ENCODE measurements around the gene CHST10. TPM values are rescaled to one million over a fixed set of nuclear protein-coding genes. Genes with fewer than 3 reads are reported as not detected.

CHST10 gene
- polyA plus RNA-seq, 1 donor from 2014 or later: 76.1 TPM

DNA sequence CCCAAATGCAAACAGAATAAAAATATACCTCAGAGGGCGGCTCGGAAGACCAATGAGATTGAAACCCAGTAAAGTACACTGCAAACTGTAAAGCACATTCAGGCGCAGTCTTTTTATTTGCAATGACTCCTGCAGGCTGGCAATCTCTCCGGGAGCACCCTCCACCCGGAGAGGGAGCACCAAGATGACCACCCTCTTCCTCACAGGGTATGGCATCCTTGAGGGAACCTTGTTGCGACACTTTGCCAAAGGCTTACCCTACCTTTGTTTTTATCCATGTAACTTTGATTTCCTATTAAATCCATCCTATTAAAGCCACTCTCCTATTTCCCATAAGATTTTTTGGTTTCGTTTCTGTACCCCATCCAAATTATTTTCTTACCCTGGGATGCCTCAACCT lies 16.2 kb downstream of the CHST10 start:
- no peak overlapping the region for H3K4me3 ChIP-seq (ENCODE audit: low read length)
- TF ChIP-seq MXI1 (conservative IDR thresholded peaks at IDR 0.05; ENCODE audit: poor library complexity, severe bottlenecking) (no peak), EZH2 (IDR thresholded peaks at IDR 0.05; ENCODE audit: borderline replicate concordance, insufficient read depth, low read length, poor library complexity, severe bottlenecking) (no peak), EP300 (conservative IDR thresholded peaks at IDR 0.05; ENCODE audit: poor library complexity, severe bottlenecking) (no peak), TAF1 (IDR thresholded peaks at IDR 0.05; ENCODE audit: low read depth) (no peak), RAD21 (conservative IDR thresholded peaks at IDR 0.05) (no peak), POLR2AphosphoS5 (IDR thresholded peaks at IDR 0.05) (no peak), SMC3 (conservative IDR thresholded peaks at IDR 0.05; ENCODE audit: poor library complexity) (no peak)
- TF ChIP-seq, protein P1, sequence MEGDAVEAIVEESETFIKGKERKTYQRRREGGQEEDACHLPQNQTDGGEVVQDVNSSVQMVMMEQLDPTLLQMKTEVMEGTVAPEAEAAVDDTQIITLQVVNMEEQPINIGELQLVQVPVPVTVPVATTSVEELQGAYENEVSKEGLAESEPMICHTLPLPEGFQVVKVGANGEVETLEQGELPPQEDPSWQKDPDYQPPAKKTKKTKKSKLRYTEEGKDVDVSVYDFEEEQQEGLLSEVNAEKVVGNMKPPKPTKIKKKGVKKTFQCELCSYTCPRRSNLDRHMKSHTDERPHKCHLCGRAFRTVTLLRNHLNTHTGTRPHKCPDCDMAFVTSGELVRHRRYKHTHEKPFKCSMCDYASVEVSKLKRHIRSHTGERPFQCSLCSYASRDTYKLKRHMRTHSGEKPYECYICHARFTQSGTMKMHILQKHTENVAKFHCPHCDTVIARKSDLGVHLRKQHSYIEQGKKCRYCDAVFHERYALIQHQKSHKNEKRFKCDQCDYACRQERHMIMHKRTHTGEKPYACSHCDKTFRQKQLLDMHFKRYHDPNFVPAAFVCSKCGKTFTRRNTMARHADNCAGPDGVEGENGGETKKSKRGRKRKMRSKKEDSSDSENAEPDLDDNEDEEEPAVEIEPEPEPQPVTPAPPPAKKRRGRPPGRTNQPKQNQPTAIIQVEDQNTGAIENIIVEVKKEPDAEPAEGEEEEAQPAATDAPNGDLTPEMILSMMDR (IDR thresholded peaks at IDR 0.05; ENCODE audit: poor library complexity, severe bottlenecking): no peak
- TF ChIP-seq, protein P2, sequence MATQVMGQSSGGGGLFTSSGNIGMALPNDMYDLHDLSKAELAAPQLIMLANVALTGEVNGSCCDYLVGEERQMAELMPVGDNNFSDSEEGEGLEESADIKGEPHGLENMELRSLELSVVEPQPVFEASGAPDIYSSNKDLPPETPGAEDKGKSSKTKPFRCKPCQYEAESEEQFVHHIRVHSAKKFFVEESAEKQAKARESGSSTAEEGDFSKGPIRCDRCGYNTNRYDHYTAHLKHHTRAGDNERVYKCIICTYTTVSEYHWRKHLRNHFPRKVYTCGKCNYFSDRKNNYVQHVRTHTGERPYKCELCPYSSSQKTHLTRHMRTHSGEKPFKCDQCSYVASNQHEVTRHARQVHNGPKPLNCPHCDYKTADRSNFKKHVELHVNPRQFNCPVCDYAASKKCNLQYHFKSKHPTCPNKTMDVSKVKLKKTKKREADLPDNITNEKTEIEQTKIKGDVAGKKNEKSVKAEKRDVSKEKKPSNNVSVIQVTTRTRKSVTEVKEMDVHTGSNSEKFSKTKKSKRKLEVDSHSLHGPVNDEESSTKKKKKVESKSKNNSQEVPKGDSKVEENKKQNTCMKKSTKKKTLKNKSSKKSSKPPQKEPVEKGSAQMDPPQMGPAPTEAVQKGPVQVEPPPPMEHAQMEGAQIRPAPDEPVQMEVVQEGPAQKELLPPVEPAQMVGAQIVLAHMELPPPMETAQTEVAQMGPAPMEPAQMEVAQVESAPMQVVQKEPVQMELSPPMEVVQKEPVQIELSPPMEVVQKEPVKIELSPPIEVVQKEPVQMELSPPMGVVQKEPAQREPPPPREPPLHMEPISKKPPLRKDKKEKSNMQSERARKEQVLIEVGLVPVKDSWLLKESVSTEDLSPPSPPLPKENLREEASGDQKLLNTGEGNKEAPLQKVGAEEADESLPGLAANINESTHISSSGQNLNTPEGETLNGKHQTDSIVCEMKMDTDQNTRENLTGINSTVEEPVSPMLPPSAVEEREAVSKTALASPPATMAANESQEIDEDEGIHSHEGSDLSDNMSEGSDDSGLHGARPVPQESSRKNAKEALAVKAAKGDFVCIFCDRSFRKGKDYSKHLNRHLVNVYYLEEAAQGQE (IDR thresholded peaks at IDR 0.05; ENCODE audit: borderline replicate concordance): no peak
- peaks cover 5% of the 10 kb centered on the region for H3K36me3 ChIP-seq (ENCODE audit: insufficient read depth, low read length)

DNA sequence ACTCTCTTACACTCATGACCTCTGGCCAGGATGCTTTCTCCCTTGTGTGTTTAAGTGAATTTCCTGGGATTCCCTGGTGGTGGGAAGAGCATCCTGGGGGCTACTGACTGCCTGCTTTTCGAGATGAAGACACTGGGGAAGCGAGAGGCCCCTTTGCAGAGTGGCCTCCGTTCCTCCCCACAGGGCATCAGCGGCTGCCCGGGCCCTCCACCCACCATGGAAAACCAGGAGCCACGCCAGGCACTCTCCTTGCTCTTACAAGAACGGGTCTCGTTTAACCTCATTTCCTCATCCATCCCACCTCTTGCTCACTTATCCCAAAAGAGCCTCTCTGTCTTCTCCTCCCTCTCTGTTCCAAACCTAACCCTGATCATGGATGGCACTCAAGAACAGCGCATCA lies 17.8 kb downstream of the CHST10 start:
- no peak for TF ChIP-seq POLR2AphosphoS5 (IDR thresholded peaks at IDR 0.05)
- TF ChIP-seq, protein P1 (IDR thresholded peaks at IDR 0.05; ENCODE audit: poor library complexity, severe bottlenecking): no peak
- no peak for TF ChIP-seq EP300 (conservative IDR thresholded peaks at IDR 0.05; ENCODE audit: poor library complexity, severe bottlenecking)
- TF ChIP-seq TAF1 (IDR thresholded peaks at IDR 0.05; ENCODE audit: low read depth): no peak
- TF ChIP-seq MXI1 (conservative IDR thresholded peaks at IDR 0.05; ENCODE audit: poor library complexity, severe bottlenecking): no peak
- TF ChIP-seq, protein P2 (IDR thresholded peaks at IDR 0.05; ENCODE audit: borderline replicate concordance): no peak
- TF ChIP-seq SMC3 (conservative IDR thresholded peaks at IDR 0.05; ENCODE audit: poor library complexity): no peak
- TF ChIP-seq RAD21 (conservative IDR thresholded peaks at IDR 0.05): no peak
- TF ChIP-seq EZH2 (IDR thresholded peaks at IDR 0.05; ENCODE audit: borderline replicate concordance, insufficient read depth, low read length, poor library complexity, severe bottlenecking): no peak
- Histone ChIP-seq H3K9me2 (ENCODE audit: insufficient read depth, low read length) (no peaks in the 10 kb centered on the region), H3K36me3 (ENCODE audit: insufficient read depth, low read length) (peaks cover 5% of the 10 kb centered on the region), H3K27ac (ENCODE audit: low read length) (no peak overlapping the region), H2AFZ (ENCODE audit: low read depth, low read length) (no peak overlapping the region), H3K4me3 (ENCODE audit: low read length) (no peak overlapping the region), H3K79me2 (replicated peaks; ENCODE audit: insufficient read depth, low read length) (no peaks in the 10 kb centered on the region), H4K20me1 (ENCODE audit: insufficient read depth) (no peaks in the 10 kb centered on the region), H3K9me3 (ENCODE audit: low read length) (no peaks in the 10 kb centered on the region), H3F3A (ENCODE audit: insufficient read depth, low read length, poor library complexity, severe bottlenecking) (no peaks in the 10 kb centered on the region), H3K4me2 (ENCODE audit: low read length) (no peak overlapping the region), H3K27me3 (ENCODE audit: insufficient read depth, low read depth, low read length) (no peaks in the 10 kb centered on the region), H3K9ac (ENCODE audit: low read length) (no peak overlapping the region)

More for the DNA sequence above, 16.2 kb downstream of the CHST10 start:
- no peaks in the 10 kb centered on the region for H3K9me2 ChIP-seq (ENCODE audit: insufficient read depth, low read length)
- H3K27ac ChIP-seq (ENCODE audit: low read length): no peak overlapping the region
- H3K9me3 ChIP-seq (ENCODE audit: low read length): no peaks in the 10 kb centered on the region
- no peak overlapping the region for H3K9ac ChIP-seq (ENCODE audit: low read length)
- no peaks in the 10 kb centered on the region for H3K27me3 ChIP-seq (ENCODE audit: insufficient read depth, low read depth, low read length)
- no peaks in the 10 kb centered on the region for H3F3A ChIP-seq (ENCODE audit: insufficient read depth, low read length, poor library complexity, severe bottlenecking)
- no peak overlapping the region for H2AFZ ChIP-seq (ENCODE audit: low read depth, low read length)
- no peak overlapping the region for H3K4me2 ChIP-seq (ENCODE audit: low read length)
- H3K79me2 ChIP-seq (replicated peaks; ENCODE audit: insufficient read depth, low read length): no peaks in the 10 kb centered on the region
- H4K20me1 ChIP-seq (ENCODE audit: insufficient read depth): no peaks in the 10 kb centered on the region

Data from neural cell (in vitro differentiated cells).